GM19463 (cell line): ENCODE data around the gene GAPVD1.
"Not testable (repeated sequence)": the region's sequence is repeated elsewhere in the genome, so short reads cannot be mapped to it uniquely, and the experiment has no call there.

ENCODE experiments used
- ATAC-seq: cut with Tn5 transposase; IDR thresholded peaks from one replicate; pipeline ENCODE4 v1.9.1; 2021; ENCODE audit warnings: mild to moderate bottlenecking, moderate library complexity; ENCODE audit not compliant: unreplicated experiment

Gene GAPVD1

DNA sequence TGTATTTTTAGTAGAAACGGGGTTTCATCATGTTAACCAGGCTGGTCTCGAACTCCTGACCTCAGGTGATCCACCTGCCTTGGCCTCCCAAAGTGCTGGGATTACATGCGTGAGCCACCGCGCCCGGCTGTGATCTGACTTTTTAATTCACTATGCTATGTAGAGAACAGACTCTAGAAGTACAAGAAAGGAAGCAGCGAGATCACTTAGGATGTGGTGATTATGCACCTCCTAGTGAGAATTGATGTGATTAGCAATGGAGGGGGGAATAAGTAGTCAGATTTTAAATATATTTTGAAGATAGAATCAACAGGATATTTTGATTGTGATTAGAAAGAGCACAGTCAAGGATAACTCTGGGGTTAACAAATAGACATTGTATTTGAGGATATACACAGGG lies 36.3 kb downstream of the GAPVD1 start:
- no peak for ATAC-seq

DNA sequence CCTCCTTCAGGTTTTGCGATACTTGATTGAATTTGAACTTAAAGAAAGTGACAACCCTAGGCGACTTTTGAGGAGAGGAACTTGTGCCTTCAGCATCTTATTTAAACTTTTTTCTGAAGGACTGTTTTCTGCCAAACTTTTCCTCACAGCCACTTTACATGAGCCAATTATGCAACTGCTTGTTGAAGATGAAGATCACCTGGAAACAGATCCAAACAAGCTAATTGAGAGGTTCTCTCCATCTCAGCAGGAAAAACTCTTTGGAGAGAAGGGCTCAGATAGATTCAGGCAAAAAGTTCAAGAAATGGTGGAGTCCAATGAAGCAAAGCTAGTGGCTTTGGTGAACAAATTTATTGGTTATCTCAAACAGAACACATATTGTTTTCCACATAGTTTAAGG lies 40.6 kb downstream of the GAPVD1 start:
- ATAC-seq: no peak

DNA sequence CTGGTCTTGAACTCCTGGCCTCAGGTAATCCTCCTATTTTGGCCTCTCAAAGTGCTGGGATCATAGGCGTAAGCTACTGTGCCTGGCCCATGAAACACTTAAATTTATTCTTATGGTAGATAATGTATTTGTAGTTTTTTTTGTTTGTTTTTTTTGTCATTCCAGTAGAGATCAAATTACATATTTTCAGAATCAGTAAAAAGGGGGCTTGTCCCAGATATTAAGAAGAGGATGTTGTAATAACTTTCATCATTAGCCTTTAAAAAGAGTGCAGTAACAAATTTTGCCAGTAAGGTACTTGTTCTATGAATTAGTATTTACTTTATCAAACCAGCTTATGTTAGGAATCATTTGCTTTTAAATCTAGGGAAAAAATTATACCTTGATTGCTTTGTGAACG lies 42.6 kb downstream of the GAPVD1 start:
- no peak for ATAC-seq

DNA sequence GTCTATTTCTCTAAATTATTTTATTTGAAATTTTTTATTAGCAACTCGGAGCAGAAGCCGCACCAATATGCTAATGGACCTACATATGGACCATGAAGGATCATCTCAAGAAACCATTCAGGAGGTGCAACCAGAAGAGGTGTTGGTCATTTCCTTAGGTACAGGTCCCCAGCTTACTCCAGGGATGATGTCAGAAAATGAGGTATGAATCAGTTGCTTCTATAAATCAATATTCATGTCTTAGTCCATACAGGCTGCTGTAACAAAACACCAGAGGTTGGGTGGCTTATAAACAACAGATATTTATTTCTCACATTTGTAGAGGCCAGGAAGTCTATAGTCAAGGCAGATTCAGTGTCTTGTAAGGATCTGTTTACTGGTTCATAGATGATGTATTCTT lies 50.8 kb downstream of the GAPVD1 start:
- no peak for ATAC-seq

DNA sequence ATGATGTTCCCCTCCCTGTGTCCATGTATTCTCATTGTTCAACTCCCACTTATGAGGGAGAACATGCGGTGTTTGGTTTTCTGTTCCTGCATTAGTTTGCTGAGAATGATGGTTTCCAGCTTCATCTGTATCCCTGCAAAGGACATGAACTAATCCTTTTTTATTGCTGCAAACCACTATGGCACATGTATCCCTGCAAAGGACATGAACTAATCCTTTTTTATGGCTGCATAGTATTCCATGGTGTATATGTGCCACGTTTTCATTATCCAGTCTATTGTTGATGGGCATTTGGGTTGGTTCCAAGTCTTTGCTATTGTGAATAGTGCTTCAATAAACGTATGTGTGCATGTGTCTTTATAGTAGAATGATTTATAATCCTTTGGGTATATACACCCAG lies 54.7 kb downstream of the GAPVD1 start:
- ATAC-seq: not testable (repeated sequence)

DNA sequence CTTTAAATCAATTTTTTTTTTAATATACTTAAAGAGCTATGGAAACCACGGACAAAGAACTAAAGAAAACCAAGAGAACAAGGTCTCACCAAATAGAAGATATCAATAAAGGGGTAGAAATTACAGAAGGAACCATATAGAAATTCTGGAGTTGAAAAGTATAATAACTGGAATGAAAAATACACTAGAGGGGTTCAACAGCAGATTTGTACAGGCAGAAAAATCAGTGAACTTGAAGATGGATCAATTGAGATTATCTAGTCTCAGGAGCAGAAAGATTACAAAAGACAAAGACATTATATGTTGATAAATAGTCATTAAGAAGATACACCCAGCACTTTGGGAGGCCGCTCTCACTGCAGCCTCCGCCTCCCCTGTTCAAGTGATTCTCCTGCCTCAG lies 56.1 kb downstream of the GAPVD1 start:
- ATAC-seq: no peak

DNA sequence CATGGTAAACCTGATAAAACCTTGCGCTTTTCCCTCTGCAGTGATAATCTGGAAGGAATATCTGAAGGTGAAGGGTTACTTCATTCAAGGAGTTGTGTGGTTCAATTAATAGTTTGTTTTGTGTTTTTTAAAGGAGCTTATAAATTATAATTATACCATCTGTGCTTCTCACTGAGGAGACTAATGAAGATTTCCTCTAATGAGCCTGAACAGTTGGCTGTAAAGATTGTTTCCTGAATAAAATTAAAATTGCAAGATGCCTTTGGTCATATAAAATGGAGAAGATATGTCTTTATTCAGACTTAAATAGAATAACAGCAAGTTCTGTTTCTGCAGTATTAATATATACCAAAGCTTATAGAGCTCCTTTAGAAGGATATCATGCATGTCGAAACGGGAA lies 59.9 kb downstream of the GAPVD1 start:
- ATAC-seq: no peak

DNA sequence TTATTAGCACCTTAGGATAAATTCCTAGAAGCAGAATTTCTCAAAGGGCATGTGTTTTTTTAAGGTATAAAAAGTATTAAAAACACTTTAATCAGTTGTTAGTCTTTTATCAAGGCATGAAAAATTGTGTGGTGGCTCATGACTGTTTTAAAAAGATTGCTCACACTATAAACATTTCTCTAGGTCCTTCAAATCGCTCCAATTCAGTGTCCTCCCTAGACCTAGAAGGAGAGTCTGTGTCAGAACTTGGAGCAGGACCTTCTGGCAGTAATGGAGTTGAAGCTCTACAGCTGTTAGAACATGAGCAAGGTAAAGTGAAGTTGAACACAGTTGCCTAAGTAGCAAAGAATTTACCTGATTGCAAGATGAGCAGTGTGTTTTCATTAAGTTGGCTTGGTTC lies 62.0 kb downstream of the GAPVD1 start:
- ATAC-seq: no peak

DNA sequence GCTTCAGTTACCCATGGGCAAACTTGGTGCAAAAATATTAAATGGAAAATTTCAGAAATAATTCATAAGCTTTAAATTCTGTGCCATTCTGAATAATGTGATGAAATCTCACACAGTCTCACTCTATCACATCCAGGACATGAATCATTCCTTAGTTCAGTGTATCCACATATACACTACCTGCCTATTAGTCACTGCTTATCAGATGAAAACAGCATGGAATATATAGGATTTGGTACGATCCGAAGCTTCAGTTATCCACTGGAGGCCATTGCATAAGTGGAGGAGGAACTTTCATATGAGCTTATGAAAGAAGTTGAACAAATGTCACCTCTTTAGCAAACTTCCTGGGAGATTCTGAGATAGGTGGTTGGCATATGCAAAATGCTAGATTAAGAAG lies 64.2 kb downstream of the GAPVD1 start:
- no peak for ATAC-seq

DNA sequence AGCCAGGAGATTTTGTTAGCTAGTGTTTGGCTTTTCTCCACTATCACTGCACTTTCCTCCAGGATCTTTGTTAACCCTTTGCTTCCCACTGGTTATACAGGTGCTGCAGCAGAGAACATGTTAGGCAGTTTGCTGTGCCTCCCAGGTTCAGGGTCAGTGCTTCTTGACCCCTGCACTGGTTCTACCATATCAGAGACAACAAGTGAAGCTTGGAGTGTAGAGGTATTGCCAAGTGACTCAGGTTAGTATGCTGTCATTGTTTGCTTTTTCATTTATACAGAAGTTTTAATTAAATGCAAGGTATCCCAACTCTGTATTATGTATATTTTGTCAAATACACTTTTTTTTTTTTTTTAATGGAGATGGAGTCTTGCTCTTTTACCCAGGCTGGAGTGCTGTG lies 68.4 kb downstream of the GAPVD1 start:
- no peak for ATAC-seq

DNA sequence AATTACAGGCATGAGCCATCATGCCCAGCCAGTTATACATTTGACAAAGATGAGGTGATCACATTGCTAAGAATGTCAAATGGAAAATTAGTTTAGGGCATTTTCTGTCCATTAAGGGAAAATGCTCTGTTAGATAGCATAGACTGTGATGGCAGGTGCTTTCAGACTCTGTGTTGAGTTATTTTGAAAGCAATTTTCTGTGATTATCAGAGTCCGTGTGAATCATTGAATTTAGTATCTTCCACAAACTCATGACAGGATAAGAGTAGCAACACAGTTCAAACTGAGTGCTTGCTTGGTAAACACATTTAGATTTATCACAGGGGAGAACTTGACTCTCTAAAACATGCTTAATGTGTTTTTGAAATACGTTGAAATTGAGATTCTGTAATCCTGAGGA lies 69.0 kb downstream of the GAPVD1 start:
- no peak for ATAC-seq

DNA sequence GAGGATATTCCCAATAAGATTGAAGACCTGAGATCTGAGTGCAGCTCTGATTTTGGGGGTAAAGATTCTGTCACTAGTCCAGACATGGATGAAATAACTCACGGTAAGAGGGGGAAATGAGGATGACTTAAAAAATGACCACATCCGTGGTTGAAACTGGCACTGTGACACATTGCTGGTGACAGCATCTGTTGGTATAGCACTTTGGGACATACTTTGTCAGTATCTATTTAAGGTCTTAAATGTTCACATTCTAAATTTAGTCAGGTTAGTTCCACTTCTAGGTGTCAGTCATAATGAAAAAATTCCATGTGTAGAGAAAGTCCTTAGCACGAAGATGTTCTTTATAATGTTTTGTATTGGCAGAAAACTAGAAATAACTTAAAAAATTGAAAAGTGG lies 70.9 kb downstream of the GAPVD1 start:
- peak; percentile 77 for ATAC-seq

DNA sequence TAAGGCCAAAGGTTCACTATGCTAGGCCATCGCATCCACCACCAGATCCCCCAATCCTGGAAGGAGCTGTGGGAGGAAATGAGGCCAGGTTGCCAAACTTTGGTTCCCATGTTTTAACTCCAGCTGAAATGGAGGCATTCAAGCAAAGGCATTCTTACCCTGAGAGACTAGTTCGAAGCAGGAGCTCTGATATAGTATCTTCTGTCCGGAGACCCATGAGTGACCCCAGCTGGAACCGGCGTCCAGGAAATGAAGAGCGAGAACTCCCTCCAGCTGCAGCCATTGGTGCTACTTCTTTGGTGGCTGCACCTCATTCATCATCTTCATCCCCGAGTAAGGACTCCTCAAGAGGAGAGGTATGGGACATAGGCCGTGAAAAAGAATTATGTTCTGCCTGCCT lies 75.6 kb downstream of the GAPVD1 start:
- ATAC-seq: no peak

DNA sequence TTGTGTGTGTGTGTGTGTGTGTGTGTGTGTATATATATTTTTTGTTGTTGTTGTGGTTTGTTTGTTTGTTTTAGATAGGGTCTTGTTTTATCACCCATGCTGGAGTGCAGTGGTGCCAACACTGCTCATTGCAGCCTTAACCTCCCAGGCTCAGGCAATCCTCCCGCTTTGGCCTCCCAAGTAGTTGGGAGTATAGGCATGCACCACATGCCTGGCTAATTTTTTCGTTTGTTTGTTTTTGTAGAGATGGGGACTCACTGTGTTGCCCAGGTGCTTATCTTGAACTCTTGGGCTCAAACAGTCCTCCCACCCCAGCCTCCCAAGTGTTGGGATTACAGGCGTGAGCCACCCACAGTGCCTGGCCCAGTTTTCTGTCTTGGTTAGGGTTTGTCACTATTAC lies 77.3 kb downstream of the GAPVD1 start:
- ATAC-seq: no peak

DNA sequence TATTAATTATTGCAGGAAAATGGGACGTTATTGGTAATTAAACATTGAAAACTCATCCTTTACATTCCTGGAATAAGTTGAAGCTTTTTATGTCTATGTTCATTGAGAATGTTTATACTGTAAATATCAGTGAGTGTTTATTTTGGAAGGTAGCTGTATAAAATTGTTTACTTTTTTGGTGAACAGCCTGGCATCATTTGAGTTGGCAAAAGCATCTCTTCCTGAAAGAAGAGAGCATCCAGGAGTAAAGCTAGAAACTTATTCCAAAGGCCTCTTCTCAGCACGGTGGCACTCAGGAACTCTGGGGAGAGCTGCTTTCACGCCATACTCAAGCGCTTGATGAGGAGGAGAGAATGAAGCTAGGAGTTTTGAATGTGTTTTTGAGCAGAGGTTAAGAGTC lies 79.9 kb downstream of the GAPVD1 start:
- no peak for ATAC-seq

DNA sequence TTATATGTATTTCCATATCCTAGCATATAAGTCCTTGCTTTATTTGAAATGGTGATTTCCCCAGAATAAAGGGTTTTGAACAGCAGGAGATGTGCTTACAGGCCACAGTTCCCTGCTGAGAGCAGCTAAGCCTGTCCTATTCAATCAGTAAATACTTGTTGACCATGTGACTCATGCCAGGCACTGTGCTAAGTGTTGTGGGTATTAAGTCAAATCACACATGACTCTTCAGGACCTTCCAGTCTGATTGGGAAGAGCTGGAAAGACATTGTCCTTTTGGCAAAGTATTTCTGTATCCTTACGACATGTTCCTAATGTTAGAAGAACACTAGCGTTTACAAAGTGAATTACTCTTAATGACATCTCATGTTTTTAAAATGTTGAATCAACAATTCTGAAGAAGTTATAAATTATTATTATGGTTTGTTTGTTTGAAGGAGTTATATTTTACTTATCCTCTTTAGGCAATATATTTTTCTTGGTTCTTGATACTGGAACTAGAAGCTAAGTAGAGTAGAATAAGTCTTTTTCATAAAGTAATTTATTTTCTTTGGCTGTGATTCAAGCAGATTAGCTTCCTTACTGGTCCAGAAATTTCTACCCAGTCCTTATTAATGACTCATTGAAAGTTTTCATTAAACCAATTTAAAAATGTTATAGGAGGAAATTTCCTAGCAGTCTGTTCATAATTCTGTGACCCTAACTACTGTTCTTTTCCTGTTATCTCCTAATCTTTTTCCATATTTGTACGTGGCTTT lies 82.1 kb downstream of the GAPVD1 start:
- ATAC-seq: no peak

DNA sequence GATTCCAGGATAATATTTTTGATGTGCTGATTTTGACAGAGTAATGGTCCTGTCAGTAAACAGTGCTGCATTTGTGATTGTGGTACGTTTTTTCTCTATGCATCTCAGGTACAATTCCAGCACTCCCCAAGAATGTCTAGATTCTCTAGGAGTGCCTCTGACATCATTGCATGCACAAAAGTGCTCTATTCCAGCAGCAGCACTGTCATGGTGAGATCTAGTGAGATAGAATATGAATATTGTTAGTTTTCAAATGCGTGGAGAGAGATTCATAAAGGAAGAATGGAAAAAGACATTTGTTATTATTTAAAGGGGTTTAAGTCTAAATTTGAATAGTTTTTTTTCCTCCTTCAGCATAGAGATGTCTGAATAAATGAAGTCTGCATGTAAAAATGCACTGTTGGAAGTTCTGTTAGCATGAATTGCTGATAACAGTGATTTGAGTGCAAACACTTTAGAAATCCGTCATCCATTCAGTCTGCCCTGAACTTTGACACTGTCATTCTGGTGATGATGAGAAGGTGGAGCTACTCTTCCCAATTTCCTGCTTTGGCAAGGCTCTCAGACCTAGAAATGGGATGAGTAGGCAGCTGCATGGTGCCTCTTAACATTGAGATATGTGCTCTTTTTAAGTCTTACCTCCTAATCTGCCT lies 84.6 kb downstream of the GAPVD1 start:
- no peak for ATAC-seq

DNA sequence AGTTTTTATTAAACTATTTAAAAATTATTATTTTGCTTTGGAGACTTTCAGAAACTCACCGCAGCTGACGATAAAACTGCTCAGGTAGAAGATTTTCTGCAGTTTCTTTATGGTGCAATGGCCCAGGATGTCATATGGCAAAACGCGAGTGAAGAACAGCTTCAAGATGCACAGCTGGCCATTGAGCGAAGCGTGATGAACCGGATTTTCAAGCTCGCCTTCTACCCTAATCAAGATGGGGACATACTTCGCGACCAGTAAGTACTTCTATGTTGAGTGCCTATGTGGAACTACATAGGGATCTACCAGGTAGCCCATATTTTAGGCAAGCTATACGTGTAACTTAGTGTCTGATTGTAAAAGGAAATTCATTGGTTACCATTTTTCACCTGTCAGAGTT lies 94.0 kb downstream of the GAPVD1 start:
- ATAC-seq: no peak

DNA sequence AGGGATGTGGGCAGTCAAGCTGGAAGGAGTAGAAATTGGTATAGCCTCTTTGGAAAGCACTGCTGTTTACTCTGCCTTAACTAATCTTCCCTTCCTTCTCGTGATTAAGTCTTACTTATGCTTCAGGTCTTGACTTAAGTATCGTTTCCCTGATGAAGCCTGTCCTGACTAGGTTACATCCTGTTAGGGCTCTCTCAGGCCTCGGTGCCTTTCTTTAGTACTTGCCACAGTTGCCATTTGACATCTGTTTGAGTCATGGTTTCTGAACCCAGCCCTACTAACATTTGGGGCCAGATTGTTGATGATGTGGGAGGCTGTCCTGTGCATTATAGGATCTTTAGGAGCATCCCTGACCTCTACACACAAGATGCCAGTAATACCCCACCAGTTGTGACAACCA lies 94.4 kb downstream of the GAPVD1 start:
- ATAC-seq: no peak

DNA sequence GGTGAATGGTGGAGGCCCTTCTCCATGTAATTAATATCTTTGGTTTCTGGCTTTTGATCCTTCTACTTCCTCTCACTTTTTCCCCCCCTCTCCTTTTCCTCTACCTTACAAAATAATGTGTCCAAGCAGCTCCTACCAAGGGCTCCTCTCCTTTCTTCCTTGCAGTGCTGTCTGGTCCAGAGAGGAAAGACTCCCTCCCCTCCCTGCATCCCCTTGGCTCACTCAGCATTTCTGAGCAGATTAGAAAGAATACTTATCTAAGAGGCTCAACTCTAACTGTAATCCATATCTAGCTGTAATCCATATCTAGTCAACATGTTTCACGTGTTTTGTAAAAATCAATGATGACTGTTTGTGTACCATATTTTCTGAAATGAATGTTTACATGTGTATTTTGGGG lies 97.4 kb downstream of the GAPVD1 start:
- ATAC-seq: no peak

DNA sequence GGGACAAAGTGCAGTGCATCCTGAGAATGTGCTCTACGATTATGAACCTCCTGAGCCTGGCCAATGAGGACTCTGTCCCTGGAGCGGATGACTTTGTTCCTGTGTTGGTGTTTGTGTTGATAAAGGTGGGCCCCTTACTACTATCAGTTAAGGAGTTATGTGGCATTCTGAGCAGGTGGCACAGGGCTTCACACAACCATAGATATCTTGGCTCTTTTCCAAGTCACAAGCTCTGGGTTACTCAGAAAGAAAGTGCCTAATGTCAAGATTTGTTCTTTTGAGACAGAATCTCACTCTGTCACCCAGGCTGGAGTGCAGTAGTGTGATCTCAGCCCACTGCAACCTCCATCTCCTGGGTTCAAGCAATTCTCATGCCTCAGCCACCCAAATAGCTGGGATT lies 99.0 kb downstream of the GAPVD1 start:
- no peak for ATAC-seq

DNA sequence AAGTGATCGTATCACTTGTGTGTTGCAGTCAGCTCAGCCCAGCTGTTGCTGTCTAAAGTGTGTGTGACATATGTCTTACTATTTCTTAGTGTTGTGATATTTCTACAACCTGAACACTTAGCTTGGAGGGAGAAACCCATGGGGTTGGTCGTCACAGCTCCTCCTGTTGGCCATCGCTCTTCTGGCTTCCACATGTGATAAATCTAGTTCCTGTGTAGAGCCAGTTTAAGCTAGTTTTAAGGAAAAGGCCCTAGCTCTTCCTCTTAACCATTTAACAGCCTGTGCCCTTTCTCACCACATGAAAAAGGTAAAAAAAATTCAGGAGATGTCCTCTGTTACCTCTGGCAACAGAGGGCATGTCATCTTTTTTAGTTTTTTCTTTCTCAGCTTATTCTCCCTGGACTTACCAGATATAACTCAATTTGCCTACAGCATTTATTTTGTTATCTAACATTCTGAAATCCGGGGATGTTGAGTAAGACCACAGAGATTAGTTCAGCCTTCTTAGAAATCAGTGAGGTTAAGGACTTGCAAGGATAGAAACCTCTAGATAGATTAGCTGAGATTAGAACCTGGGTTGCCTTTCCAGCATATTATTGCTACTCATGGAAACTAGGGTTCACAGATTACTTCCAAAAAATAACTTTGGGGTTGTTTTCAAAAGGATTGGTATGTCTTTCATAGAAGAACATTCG lies 100.4 kb downstream of the GAPVD1 start:
- no peak for ATAC-seq
